Measurements from ENCODE around the gene NFIX.
"Not testable (repeated sequence)": the region's sequence is repeated elsewhere in the genome, so short reads cannot be mapped to it uniquely, and the experiment has no call there.

The NFIX gene

GRCh38 chr19:12994701-12995595, at the start of gene NFIX:
Gene NFIX (plus strand): TSS chr19:12995475. CDS start chr19:12995838, 363 bp downstream.
- DNase-seq: no peak

GRCh38 chr19:12945479-12946091, 49.7 kb upstream of the NFIX start, which contains the start of gene RAD23A:
Gene RAD23A (plus strand): TSS chr19:12945862. CDS start chr19:12945949, 87 bp downstream.
- peak; percentile 100 for DNase-seq

GRCh38 chr19:12946092-12946721, 49.1 kb upstream of the NFIX start:
- peak; percentile 80 for DNase-seq

- peak; percentile 64 for DNase-seq
Observed at GRCh38 chr19:12946731-12947496, 48.4 kb upstream of the NFIX start.

- no peak for DNase-seq
Observed at GRCh38 chr19:12947702-12948611, 47.3 kb upstream of the NFIX start.

GRCh38 chr19:12948612-12949362, 46.5 kb upstream of the NFIX start:
- DNase-seq: no peak

- no peak for DNase-seq
Observed at GRCh38 chr19:12949363-12950283, 45.7 kb upstream of the NFIX start.

GRCh38 chr19:12952050-12952449, 43.2 kb upstream of the NFIX start:
- DNase-seq: peak; percentile 53

- DNase-seq: peak; percentile 73
Observed at GRCh38 chr19:12952488-12953137, 42.7 kb upstream of the NFIX start.

- peak; percentile 96 for DNase-seq
Observed at GRCh38 chr19:12953138-12953798, 42.0 kb upstream of the NFIX start.

GRCh38 chr19:12953799-12954611, 41.3 kb upstream of the NFIX start:
- DNase-seq: peak; percentile 97

- DNase-seq: no peak
Observed at GRCh38 chr19:12954612-12954962, 40.7 kb upstream of the NFIX start.

- DNase-seq: not testable (repeated sequence)
Observed at GRCh38 chr19:12955575-12955974, 39.7 kb upstream of the NFIX start.

GRCh38 chr19:12955996-12956395, 39.3 kb upstream of the NFIX start:
- no peak for DNase-seq

- peak; percentile 92 for DNase-seq
Observed at GRCh38 chr19:12956446-12957388, 38.6 kb upstream of the NFIX start, which contains the start of gene GADD45GIP1. Gene GADD45GIP1 (minus strand): TSS chr19:12957223. CDS start chr19:12957212, 11 bp downstream.

- not testable (repeated sequence) for DNase-seq
Observed at GRCh38 chr19:12957389-12957952, 37.8 kb upstream of the NFIX start.
